B cell (primary cell): ENCODE results near the gene ZNF334.

Experiments
- EZH2 ChIP-seq: IDR thresholded peaks from 2 replicates; pipeline ENCODE4 v1.6.1; 2012; ENCODE audit warnings: borderline replicate concordance, low read depth, mild to moderate bottlenecking, moderate library complexity, low read length; ENCODE audit not compliant: insufficient read depth, poor library complexity, severe bottlenecking
- TF ChIP-seq, protein P1 (sequence below): fragments of 200-600 bp; IDR thresholded peaks from one replicate; pipeline ENCODE4 v1.8.0; 2022; ENCODE audit warnings: antibody characterized with exemption, mild to moderate bottlenecking

DNA sequence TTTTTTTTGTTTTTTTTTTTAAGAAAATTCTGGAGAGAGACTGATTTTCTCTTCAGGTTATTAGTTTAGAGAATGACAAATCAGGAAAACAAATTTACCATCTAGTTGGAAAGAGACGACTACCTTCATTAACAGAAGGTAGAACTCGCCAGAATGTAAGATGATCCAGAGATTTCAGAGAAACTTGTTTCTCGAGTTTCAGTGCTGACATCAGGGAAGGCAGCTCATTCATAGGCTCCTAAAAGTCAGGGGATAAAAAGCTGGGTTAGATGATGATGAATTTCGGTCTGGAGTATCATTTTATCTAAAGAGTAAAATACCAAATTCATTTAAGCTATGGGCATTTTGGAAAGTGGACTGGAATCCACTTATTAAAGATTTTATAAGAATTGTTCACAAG, 27.9 kb downstream of the ZNF334 start:
- TF ChIP-seq, protein P1, sequence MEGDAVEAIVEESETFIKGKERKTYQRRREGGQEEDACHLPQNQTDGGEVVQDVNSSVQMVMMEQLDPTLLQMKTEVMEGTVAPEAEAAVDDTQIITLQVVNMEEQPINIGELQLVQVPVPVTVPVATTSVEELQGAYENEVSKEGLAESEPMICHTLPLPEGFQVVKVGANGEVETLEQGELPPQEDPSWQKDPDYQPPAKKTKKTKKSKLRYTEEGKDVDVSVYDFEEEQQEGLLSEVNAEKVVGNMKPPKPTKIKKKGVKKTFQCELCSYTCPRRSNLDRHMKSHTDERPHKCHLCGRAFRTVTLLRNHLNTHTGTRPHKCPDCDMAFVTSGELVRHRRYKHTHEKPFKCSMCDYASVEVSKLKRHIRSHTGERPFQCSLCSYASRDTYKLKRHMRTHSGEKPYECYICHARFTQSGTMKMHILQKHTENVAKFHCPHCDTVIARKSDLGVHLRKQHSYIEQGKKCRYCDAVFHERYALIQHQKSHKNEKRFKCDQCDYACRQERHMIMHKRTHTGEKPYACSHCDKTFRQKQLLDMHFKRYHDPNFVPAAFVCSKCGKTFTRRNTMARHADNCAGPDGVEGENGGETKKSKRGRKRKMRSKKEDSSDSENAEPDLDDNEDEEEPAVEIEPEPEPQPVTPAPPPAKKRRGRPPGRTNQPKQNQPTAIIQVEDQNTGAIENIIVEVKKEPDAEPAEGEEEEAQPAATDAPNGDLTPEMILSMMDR, result no peak
- no peak for TF ChIP-seq EZH2
